ENCODE results near the gene NCAM1.

GRCh38 chr11:113161711-113162591, 200.7 kb downstream of the NCAM1 start:
- TF ChIP-seq REST (IDR thresholded peaks at IDR 0.05; ENCODE audit: low read depth) (no peak), FOXM1 (IDR thresholded peaks at IDR 0.05; ENCODE audit: borderline replicate concordance, low read depth) (no peak), CEBPB (IDR thresholded peaks at IDR 0.05) (no peak), EGR1 (IDR thresholded peaks at IDR 0.05) (no peak), YY1 (IDR thresholded peaks at IDR 0.05; ENCODE audit: low read depth) (no peak), CREB1 (IDR thresholded peaks at IDR 0.05; ENCODE audit: low read depth) (no peak), TAF1 (IDR thresholded peaks at IDR 0.05; ENCODE audit: low read depth) (no peak), EP300 (IDR thresholded peaks at IDR 0.05; ENCODE audit: borderline replicate concordance) (no peak)
- TF ChIP-seq, protein P1, sequence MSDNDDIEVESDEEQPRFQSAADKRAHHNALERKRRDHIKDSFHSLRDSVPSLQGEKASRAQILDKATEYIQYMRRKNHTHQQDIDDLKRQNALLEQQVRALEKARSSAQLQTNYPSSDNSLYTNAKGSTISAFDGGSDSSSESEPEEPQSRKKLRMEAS (IDR thresholded peaks at IDR 0.05) = no peak

All from Ishikawa (cell line).